Measurements from ENCODE around the gene DTYMK.

GRCh38 chr2:241701399-241702154 is 15.0 kb upstream of the DTYMK start, which contains the start of gene ING5:
- no peak for TF ChIP-seq POLR2A (IDR thresholded peaks at IDR 0.05; ENCODE audit: low read depth, low read length)
- TF ChIP-seq POLR2AphosphoS5 (IDR thresholded peaks at IDR 0.05; ENCODE audit: low read depth, low read length): peak; percentile 73
